Measurements from ENCODE around the gene NCF4. TPM values are rescaled to one million over a fixed set of nuclear protein-coding genes. Genes with fewer than 3 reads are reported as not detected.
A peak's percentile ranks its signal among the peaks of the same experiment; 100 is the strongest.

NCF4 gene
- total and polyA plus RNA-seq, 12 donors = 1.1 to 18.9 (median 3.6) TPM

- intact Hi-C loops (cut with DNase I) = no loop called here
- Histone ChIP-seq H3K9me3 (no peaks in the 10 kb centered on the region), H3K4me3 (no peak overlapping the region), H3K27ac (peak overlapping the region in 4 of 10 donors; percentile 9 to 95 (median 25)), H3K27me3 (peaks cover 0 to 10% (median 4%) of the 10 kb centered on the region in 7 donors), H3K4me1 (peaks cover 0 to 73% (median 8%) of the 10 kb centered on the region in 9 donors), H3K36me3 (peaks cover 0 to 4% (median 0%) of the 10 kb centered on the region in 9 donors)
- no peak for ATAC-seq
- WGBS, 2 donors = 64 to 77% methylated on average over 6 of the region's 6 CpGs
- no peak for TF ChIP-seq CTCF (IDR thresholded peaks at IDR 0.05)
- no peak for DNase-seq
Observed at GRCh38 chr22:36860017-36860416, 789 bp upstream of the NCF4 start.

- Histone ChIP-seq H3K27ac (peak overlapping the region in 4 of 10 donors; percentile 9 to 95 (median 25)), H3K4me3 (peak overlapping the region in 1 of 10 donors; percentile 55), H3K9me3 (no peaks in the 10 kb centered on the region), H3K27me3 (peaks cover 0 to 11% (median 6%) of the 10 kb centered on the region in 7 donors), H3K4me1 (peaks cover 0 to 78% (median 8%) of the 10 kb centered on the region in 9 donors), H3K36me3 (peaks cover 0 to 8% (median 0%) of the 10 kb centered on the region in 9 donors)
- TF ChIP-seq CTCF (IDR thresholded peaks at IDR 0.05) = no peak
- no peak for ATAC-seq
- 100% methylated on average over 2 of the region's 2 CpGs for WGBS, 2 donors
- DNase-seq = no peak
- intact Hi-C loops (cut with DNase I) = no loop called here
Observed at GRCh38 chr22:36860438-36860820, 377 bp upstream of the NCF4 start.

GRCh38 chr22:36862251-36863242 is 1.7 kb downstream of the NCF4 start:
- Histone ChIP-seq H3K27ac (peak overlapping the region in 8 of 10 donors; percentile 10 to 95 (median 44)), H3K9me3 (no peaks in the 10 kb centered on the region), H3K27me3 (peaks cover 0 to 26% (median 8%) of the 10 kb centered on the region in 7 donors), H3K4me3 (peak overlapping the region in 4 of 10 donors; percentile 11 to 55 (median 23)), H3K4me1 (peaks cover 0 to 67% (median 0%) of the 10 kb centered on the region in 9 donors), H3K36me3 (peaks cover 0 to 27% (median 0%) of the 10 kb centered on the region in 9 donors)
- WGBS, 2 donors = 76% methylated on average over 26 of the region's 26 CpGs
- ATAC-seq (peak; percentile 34 to 73 (median 60)), DNase-seq (peak; percentile 36 to 40)
- TF ChIP-seq CTCF (IDR thresholded peaks at IDR 0.05) = no peak
- intact Hi-C loops (cut with DNase I) = no loop called here

GRCh38 chr22:36863281-36863680 is 2.5 kb downstream of the NCF4 start:
- H3K27ac ChIP-seq = peak overlapping the region in 1 of 10 donors; percentile 95
- DNase-seq = no peak
- TF ChIP-seq CTCF (IDR thresholded peaks at IDR 0.05) = no peak

More at GRCh38 chr22:36863281-36863680, 2.5 kb downstream of the NCF4 start:
- intact Hi-C loops (cut with DNase I) = no loop called here
- Histone ChIP-seq H3K9me3 (no peaks in the 10 kb centered on the region), H3K4me3 (peak overlapping the region in 1 of 10 donors; percentile 55), H3K4me1 (peaks cover 0 to 67% (median 0%) of the 10 kb centered on the region in 9 donors), H3K36me3 (peaks cover 0 to 33% (median 0%) of the 10 kb centered on the region in 9 donors), H3K27me3 (peaks cover 0 to 34% (median 12%) of the 10 kb centered on the region in 7 donors)
- no peak for ATAC-seq
- WGBS, 2 donors = 72 to 75% methylated on average over 11 of the region's 11 CpGs

Data from heart right ventricle (tissue), 16 donors.